ENCODE measurements around the gene TCF20. TPM values are rescaled to one million over a fixed set of nuclear protein-coding genes. Genes with fewer than 3 reads are reported as not detected.

Gene TCF20
- total and polyA plus RNA-seq, 4 donors, result 1.0 to 15.8 (median 9.4) TPM

- Histone ChIP-seq H3K4me3 (ENCODE audit: low read depth in 1 of 3, low read length in 3 of 3) (no peak overlapping the region), H3K27me3 (ENCODE audit: control insufficient read depth in 4 of 4, insufficient read depth in 4 of 4, low read length in 3 of 4) (no peaks in the 10 kb centered on the region), H3K36me3 (ENCODE audit: control insufficient read depth in 4 of 4, insufficient read depth in 3 of 4, low read depth in 1 of 4, low read length in 3 of 4) (no peaks in the 10 kb centered on the region), H3K27ac (ENCODE audit: low read depth in 1 of 2, low read length in 2 of 2) (no peak overlapping the region), H3K4me1 (ENCODE audit: control insufficient read depth in 4 of 4, insufficient read depth in 4 of 4, low read length in 3 of 4) (peaks cover 0 to 4% (median 0%) of the 10 kb centered on the region in 4 donors), H3K9me3 (ENCODE audit: control insufficient read depth in 4 of 4, low read length in 3 of 4) (no peaks in the 10 kb centered on the region), H3K9ac (ENCODE audit: low read depth in 1 of 2, low read length in 2 of 2) (no peak overlapping the region)
- no peak for DNase-seq (ENCODE audit: low spot score)
- WGBS, result 63% methylated on average over 1 of the region's 1 CpG
- TF ChIP-seq ZBTB33 (IDR thresholded peaks at IDR 0.05) (no peak), ATF3 (IDR thresholded peaks at IDR 0.05) (peak; percentile 41), RXRA (IDR thresholded peaks at IDR 0.05) (no peak)
These were observed 9.2 kb downstream of the TCF20 start for GRCh38 chr22:42261296-42261695.

GRCh38 chr22:42258126-42258525 is 12.3 kb downstream of the TCF20 start:
- H3K27ac ChIP-seq (ENCODE audit: low read depth in 1 of 2, low read length in 2 of 2), result no peak overlapping the region
- no peaks in the 10 kb centered on the region for H3K4me1 ChIP-seq (ENCODE audit: control insufficient read depth in 4 of 4, insufficient read depth in 4 of 4, low read length in 3 of 4)
- TF ChIP-seq FOXA1 (IDR thresholded peaks at IDR 0.05), result no peak
- TF ChIP-seq YY1 (IDR thresholded peaks at IDR 0.05), result no peak
- TF ChIP-seq RAD21 (IDR thresholded peaks at IDR 0.05), result no peak
- TF ChIP-seq REST (IDR thresholded peaks at IDR 0.05), result no peak
- no peak for TF ChIP-seq FOXA2 (IDR thresholded peaks at IDR 0.05)
- no peak for TF ChIP-seq RXRA (IDR thresholded peaks at IDR 0.05)
- TF ChIP-seq NR2F2 (IDR thresholded peaks at IDR 0.05), result no peak
- no peak for TF ChIP-seq SP1 (IDR thresholded peaks at IDR 0.05)
- no peak for TF ChIP-seq ATF3 (IDR thresholded peaks at IDR 0.05)
- no peak for TF ChIP-seq TAF1 (conservative IDR thresholded peaks at IDR 0.05)
- no peak for DNase-seq (ENCODE audit: low spot score)
- H3K9ac ChIP-seq (ENCODE audit: low read depth in 1 of 2, low read length in 2 of 2), result no peak overlapping the region
- 89% methylated on average over 5 of the region's 5 CpGs for WGBS
- H3K27me3 ChIP-seq (ENCODE audit: control insufficient read depth in 4 of 4, insufficient read depth in 4 of 4, low read length in 3 of 4), result no peaks in the 10 kb centered on the region
- no peaks in the 10 kb centered on the region for H3K36me3 ChIP-seq (ENCODE audit: control insufficient read depth in 4 of 4, insufficient read depth in 3 of 4, low read depth in 1 of 4, low read length in 3 of 4)
- no peak overlapping the region for H3K4me3 ChIP-seq (ENCODE audit: low read depth in 1 of 3, low read length in 3 of 3)
- H3K9me3 ChIP-seq (ENCODE audit: control insufficient read depth in 4 of 4, low read length in 3 of 4), result no peaks in the 10 kb centered on the region

- TF ChIP-seq MAX (IDR thresholded peaks at IDR 0.05) (no peak), RXRA (IDR thresholded peaks at IDR 0.05) (no peak), SP1 (IDR thresholded peaks at IDR 0.05) (no peak), JUND (IDR thresholded peaks at IDR 0.05) (no peak), HNF4G (IDR thresholded peaks at IDR 0.05) (no peak), TAF1 (conservative IDR thresholded peaks at IDR 0.05) (no peak), ZBTB33 (IDR thresholded peaks at IDR 0.05) (no peak), FOXA2 (IDR thresholded peaks at IDR 0.05) (no peak), REST (IDR thresholded peaks at IDR 0.05) (no peak), NR2F2 (IDR thresholded peaks at IDR 0.05) (no peak), FOXA1 (IDR thresholded peaks at IDR 0.05) (no peak), HNF4A (conservative IDR thresholded peaks at IDR 0.05) (no peak)
- no peak overlapping the region for H3K9ac ChIP-seq (ENCODE audit: low read depth in 1 of 2, low read length in 2 of 2)
- no peaks in the 10 kb centered on the region for H3K27me3 ChIP-seq (ENCODE audit: control insufficient read depth in 4 of 4, insufficient read depth in 4 of 4, low read length in 3 of 4)
- H3K4me3 ChIP-seq (ENCODE audit: low read depth in 1 of 3, low read length in 3 of 3), result no peak overlapping the region
- no peaks in the 10 kb centered on the region for H3K4me1 ChIP-seq (ENCODE audit: control insufficient read depth in 4 of 4, insufficient read depth in 4 of 4, low read length in 3 of 4)
- 94% methylated on average over 2 of the region's 2 CpGs for WGBS
- H3K27ac ChIP-seq (ENCODE audit: low read depth in 1 of 2, low read length in 2 of 2), result no peak overlapping the region
- H3K36me3 ChIP-seq (ENCODE audit: control insufficient read depth in 4 of 4, insufficient read depth in 3 of 4, low read depth in 1 of 4, low read length in 3 of 4), result no peaks in the 10 kb centered on the region
- no peak for DNase-seq (ENCODE audit: low spot score)
- H3K9me3 ChIP-seq (ENCODE audit: control insufficient read depth in 4 of 4, low read length in 3 of 4), result no peaks in the 10 kb centered on the region
These were observed 13.1 kb downstream of the TCF20 start for GRCh38 chr22:42257386-42257785.

Measured in liver (tissue), 9 donors.